ENCODE results near the gene CASTOR1.

CASTOR1 gene

DNA sequence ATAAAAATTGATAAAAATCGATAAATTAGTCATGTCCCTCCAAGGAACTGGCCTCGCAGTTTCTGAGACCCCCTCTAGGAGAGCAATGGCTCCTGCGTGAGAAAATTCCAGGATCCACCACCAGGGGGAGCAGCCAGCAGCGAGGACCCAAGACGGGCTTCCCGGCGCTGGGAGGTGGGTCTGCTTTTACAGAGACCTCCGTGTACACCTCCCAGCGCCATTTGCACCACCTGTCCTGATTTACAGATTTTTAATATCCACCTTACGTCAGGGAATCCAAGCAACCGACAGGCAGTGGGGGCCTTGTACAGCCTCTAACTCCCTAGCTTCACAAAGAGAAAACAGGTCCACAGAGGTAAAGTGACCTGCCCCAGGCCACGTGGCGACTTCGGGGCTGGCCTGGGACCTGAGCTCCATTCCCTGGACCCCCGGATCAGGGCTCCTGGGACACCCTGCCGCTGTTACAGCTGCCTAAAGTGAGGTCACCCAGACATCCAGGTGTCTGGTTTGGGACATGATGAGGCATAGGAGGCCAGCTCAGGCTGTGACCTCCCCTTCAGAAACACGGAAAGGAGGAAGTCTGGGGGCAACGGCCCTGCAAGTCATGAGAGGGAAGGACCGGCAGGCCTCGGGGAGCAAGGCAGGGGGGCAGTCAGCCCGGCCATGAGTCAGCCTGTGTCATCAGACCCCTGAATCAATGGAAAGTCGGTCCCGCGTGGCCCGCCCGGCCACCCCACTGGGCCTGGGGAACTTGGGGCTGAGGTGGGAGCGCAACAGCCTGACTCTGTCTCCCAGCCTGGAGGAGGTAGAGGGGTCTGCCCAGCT is 26.2 kb downstream of the CASTOR1 start:
- DNase-seq, result peak; percentile 78 to 80

- DNase-seq, result no peak
Observed at GRCh38 chr22:30262112-30262511, 27.2 kb downstream of the CASTOR1 start.

DNA sequence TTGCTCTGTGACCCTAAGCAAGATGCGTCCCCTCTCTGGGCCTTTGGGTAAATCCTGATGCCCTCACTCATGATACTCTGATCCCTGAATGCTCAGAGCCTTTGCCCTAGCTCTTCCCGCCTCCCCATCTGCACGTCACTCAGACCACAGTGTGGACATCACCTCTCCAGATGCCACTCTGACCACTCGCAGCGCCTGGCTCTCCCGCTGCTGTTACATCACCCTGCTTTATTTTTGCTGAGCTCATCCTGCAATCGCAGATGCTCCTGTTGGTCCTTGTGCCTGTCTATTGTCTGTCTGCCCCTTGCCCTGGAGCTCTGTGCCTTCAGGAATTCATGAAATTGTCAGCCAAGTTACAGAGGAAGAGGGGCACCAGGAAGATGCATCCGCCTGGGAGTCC is 28.2 kb downstream of the CASTOR1 start:
- peak in 1 of 2 donors; percentile 65 for DNase-seq

DNA sequence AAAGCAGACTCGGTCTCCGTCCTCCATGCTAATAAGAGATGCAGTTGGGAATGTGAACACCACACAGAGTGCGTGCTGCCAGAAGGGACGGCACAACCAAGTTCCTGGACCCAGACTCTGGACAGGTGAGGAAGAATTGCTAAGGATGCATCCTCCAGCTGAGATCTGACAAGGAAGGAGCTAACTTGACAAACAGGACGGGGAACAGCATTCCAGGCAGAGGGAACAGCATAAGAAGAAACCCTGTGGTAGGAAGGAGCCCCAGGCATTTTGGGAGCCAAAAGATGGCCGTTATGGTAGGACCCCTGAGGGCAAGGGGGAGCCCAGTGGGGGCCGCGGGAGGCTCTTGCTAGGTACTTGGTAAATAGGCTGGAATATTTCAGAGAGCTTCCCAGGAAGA is 28.6 kb downstream of the CASTOR1 start:
- no peak for DNase-seq

DNA sequence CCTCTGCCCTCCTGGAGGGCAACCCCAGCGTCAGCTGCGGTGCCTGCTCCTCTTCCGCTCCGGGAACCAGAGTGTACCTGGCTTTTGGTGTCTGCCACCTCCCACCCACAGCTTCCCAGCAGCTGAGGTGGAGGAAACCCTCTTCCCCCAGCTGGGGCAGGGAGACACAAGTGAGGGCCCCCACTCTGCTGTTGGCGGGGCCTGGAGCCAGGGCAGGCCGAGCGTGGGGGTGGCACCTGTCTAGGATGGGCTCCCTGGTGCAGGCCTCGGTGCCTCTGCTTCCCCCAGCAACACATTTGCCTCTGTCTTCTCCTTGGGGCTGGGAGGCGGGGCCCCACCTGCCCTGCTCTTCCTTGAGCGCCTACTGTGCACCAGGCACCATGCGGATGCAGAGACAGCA is 29.0 kb downstream of the CASTOR1 start:
- no peak for DNase-seq

DNA sequence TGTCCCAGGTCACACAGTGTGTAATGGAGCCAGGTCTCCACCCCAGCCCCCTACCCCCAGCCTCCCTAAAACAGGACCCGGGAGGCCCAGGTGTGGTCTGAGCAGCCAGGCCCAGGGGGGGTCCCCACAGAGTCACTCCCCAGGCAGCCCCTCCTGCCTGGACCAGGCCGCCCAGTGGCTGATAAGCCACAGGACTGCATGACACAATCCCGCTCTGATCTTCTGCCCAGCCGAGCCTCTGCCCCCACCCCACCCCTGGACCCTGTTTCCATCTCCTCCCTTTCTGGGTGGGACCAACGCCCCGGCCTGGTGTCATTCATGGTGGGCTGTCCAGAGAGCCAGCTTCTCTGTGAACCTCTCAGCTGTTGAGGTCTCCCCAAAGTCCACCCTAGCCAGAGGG is 35.0 kb downstream of the CASTOR1 start:
- no peak for DNase-seq

- DNase-seq, result no peak
Observed at GRCh38 chr22:30253205-30253852, 36.0 kb downstream of the CASTOR1 start.

- no peak for DNase-seq
Observed at GRCh38 chr22:30252411-30253204, 36.7 kb downstream of the CASTOR1 start.

GRCh38 chr22:30251711-30252110 is 37.6 kb downstream of the CASTOR1 start:
- no peak for DNase-seq

GRCh38 chr22:30250661-30251267 is 38.5 kb downstream of the CASTOR1 start:
- no peak for DNase-seq

- DNase-seq, result no peak
Observed at GRCh38 chr22:30250039-30250565, 39.2 kb downstream of the CASTOR1 start.

DNA sequence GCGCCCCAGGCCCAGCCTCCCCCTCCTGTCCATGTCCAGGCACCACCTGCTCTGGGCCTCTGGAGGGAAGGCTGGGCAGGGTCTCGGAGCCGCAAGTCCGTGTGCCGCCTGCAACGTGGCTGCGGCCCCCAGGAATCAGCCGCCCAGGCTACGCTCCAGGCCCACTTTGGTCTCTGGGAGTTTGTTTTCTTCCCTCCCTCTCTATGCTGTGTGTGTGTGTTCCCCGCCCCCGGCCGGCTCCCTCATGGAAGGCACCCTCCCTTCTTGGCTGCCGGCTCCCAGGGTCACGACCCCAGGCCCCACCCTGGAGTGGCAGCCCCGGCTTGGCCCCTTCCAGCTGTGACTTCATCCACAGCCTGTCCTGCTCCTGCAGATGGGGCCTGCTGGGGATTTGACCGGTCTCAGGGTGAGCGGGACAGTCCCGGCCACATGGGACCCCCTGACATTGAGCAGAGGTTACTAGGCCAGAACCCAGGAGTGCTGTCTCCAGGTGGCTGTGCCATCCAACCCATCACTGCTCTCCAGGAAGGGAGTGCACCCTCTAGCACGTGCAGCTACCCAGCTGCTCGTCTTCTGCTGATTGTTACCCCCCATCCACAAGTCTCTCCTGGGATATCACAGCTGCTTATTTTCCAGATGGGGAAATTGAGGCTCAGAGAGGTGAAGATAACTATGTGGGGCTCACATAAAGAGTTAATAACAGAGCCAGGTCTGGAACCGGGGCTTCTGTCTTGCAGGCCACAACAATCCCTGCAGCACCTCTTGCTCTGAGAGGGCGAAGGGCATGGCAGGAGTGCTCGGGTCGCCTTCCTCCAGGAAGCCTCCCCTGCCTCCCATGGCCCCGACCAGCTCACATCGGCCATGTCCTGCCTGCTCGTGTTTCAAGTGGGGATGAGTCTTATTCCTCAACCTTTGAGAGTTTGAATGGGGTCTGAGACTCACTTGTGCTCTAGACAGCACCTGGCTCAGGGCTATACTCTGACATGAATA is 40.0 kb downstream of the CASTOR1 start:
- no peak for DNase-seq

DNA sequence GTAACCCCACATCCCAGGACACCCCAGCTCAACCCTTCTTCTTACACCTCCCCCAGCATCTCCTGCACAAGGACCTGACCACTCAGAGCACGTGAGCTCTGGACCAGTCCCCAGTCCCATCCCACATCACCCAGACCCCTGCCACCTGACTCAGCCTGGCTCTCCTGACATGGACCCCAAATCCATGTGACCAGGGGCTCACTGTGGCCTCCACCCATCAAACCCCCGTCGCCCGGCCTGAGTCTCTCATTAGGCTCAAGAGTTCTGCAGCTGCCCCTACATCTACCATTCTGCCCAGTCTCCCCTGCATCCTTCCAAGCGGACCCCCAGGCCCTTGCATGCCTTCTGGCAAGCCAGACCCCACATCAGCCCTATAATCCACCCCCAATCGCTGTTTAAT is 40.8 kb downstream of the CASTOR1 start:
- DNase-seq, result no peak

- DNase-seq, result no peak
Observed at GRCh38 chr22:30247974-30248373, 41.3 kb downstream of the CASTOR1 start.

- DNase-seq, result no peak
Observed at GRCh38 chr22:30247561-30247960, 41.7 kb downstream of the CASTOR1 start.

GRCh38 chr22:30246814-30247376 is 42.4 kb downstream of the CASTOR1 start:
- no peak for DNase-seq

- DNase-seq, result peak; percentile 40 to 46
Observed at GRCh38 chr22:30245985-30246813, 43.1 kb downstream of the CASTOR1 start, which contains the start of gene LIF. Gene LIF, minus strand, starts transcription at chr22:30246759. Its CDS starts 64 bp downstream, at chr22:30246695.

- no peak for DNase-seq
Observed at GRCh38 chr22:30245181-30245984, 43.9 kb downstream of the CASTOR1 start.

DNA sequence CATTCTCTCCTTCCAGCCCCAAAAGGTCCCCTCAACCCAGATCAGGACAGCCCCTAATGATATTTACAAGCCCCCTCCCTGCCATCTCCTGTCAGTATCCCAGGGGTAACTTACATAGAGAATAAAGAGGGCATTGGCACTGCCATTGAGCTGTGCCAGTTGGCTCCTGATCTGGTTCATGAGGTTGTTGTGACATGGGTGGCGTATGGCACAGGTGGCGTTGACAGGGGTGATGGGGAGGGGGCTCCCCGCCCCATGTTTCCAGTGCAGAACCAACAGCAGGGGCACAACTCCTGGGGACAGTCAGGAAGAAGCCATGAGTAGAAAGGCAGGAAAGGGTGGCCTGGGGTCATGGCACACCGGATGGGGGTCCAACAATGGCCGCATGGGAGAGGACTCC is 44.7 kb downstream of the CASTOR1 start:
- DNase-seq, result no peak

Measured in CD4-positive, alpha-beta T cell treated with Interleukin-1 beta for 1 hour (primary cell).